ENCODE data around the gene C20orf204. TPM values are rescaled to one million over a fixed set of nuclear protein-coding genes. Genes with fewer than 3 reads are reported as not detected.
A peak's percentile ranks its signal among the peaks of the same experiment; 100 is the strongest.

C20orf204 gene
- total and polyA plus RNA-seq, 9 of the 15 experiments (the other 6 are each of a cell fraction or from before 2014, with no cell fraction given) = 0.11 to 1.1 (median 0.36) TPM; not detected in 2

DNA sequence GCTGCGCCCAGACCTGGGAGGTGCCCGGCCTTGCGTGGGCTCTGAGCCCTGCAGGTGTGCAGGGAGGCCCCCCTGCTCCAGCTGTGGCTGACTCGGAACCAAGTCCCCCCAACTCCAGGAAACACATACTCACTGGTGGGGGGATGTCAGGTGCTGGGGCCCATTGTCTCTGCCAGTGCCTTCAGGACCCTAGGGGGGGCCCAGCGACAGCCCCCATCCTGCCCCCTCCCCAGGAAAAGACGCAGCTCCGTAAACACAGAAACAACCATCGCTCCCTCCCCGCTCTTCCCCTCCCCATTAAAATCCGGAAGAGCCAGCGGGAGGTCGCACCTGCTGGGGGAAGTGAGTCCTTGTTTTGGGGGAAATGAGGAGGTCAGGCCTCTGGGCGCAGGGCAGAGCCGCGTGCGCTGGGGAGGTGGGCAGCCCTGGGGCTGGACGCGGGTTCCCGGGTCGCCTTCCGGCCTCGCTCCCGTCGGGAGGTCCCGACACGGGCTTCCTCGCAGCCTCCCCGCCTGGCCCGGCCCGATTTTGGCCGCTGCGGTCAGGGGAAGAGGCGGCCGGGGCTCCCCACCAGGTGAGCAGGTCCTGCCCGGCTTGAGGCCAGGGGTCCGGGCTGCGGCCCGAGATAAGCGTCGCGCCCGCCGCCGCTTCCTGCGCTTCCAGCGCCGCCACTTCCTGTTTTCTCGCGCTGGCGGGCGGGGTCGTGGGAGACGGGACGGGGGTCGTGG lies 6.2 kb downstream of the C20orf204 start (continued):
- TF ChIP-seq, protein P1, sequence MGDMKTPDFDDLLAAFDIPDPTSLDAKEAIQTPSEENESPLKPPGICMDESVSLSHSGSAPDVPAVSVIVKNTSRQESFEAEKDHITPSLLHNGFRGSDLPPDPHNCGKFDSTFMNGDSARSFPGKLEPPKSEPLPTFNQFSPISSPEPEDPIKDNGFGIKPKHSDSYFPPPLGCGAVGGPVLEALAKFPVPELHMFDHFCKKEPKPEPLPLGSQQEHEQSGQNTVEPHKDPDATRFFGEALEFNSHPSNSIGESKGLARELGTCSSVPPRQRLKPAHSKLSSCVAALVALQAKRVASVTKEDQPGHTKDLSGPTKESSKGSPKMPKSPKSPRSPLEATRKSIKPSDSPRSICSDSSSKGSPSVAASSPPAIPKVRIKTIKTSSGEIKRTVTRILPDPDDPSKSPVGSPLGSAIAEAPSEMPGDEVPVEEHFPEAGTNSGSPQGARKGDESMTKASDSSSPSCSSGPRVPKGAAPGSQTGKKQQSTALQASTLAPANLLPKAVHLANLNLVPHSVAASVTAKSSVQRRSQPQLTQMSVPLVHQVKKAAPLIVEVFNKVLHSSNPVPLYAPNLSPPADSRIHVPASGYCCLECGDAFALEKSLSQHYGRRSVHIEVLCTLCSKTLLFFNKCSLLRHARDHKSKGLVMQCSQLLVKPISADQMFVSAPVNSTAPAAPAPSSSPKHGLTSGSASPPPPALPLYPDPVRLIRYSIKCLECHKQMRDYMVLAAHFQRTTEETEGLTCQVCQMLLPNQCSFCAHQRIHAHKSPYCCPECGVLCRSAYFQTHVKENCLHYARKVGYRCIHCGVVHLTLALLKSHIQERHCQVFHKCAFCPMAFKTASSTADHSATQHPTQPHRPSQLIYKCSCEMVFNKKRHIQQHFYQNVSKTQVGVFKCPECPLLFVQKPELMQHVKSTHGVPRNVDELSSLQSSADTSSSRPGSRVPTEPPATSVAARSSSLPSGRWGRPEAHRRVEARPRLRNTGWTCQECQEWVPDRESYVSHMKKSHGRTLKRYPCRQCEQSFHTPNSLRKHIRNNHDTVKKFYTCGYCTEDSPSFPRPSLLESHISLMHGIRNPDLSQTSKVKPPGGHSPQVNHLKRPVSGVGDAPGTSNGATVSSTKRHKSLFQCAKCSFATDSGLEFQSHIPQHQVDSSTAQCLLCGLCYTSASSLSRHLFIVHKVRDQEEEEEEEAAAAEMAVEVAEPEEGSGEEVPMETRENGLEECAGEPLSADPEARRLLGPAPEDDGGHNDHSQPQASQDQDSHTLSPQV (IDR thresholded peaks at IDR 0.05) = peak; percentile 65
- TF ChIP-seq ZNF184 (CRISPR knock-in tag; IDR thresholded peaks at IDR 0.05) (no peak), HDAC1 (IDR thresholded peaks at IDR 0.05) (peak in 1 of 2 experiments; percentile 71; a peak in 2 of 4 replicates)

DNA sequence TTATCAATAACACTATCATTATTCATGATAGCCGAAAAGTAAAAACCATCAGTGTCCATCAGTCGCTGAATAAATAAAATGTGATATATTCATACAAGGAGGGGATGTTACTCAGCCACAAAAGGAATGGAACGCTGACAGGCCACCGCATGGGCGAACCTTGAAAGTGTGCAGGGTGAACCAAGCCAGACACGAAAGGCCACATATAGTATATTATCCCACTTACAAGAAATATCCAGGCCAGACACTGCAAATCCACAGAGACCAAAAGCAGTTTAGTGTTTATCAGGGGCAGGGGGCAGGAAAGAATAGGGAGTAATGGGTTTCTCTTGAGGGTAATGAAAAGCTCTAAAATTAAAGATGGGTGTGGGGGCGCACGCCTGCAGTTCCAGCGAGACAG lies 7.8 kb downstream of the C20orf204 start:
- no peaks in the 10 kb centered on the region for H3K27me3 ChIP-seq (ENCODE audit: control insufficient read depth in 2 of 2, insufficient read depth in 2 of 2, low read length in 2 of 2)
- in situ Hi-C loops (cut with MboI) = no loop called here
- ChIA-PET CTCF (ENCODE audit: low intra/inter-chr PET ratio) (no interaction called here), POLR2A (interaction anchor here (2.3 kb wide), 1 partner anchor 10 kb away, joined by 10 read pairs; no protein-coding TSS in a partner anchor)
- DNase-seq (ENCODE audit: extremely low read depth in 1 of 4, low spot score in 3 of 4) (no peak), FAIRE-seq (no peak), ATAC-seq (no peak)
- 81% methylated on average over 9 of the region's 9 CpGs for WGBS (ENCODE audit: insufficient coverage, low coverage, missing lambda C conversion rate)
- intact Hi-C loops (cut with micrococcal nuclease) = no loop called here
- H3K9me3 ChIP-seq (replicated peaks; ENCODE audit: control insufficient read depth, insufficient read depth, low read depth, low read length) = no peaks in the 10 kb centered on the region
- H3K4me2 ChIP-seq (ENCODE audit: insufficient read depth, low read length) = no peak overlapping the region
- peaks cover 4% of the 10 kb centered on the region for H3K9me1 ChIP-seq (ENCODE audit: control insufficient read depth, insufficient read depth, low read length)
- peaks cover 36 to 81% of the 10 kb centered on the region in 2 experiments for H3K4me1 ChIP-seq (replicated peaks in 1 of 2; ENCODE audit: control insufficient read depth in 2 of 2, insufficient read depth in 2 of 2, low read length in 2 of 2)
- BruUV-seq (replicated peaks) = no TSS peak
- H3K4me3 ChIP-seq = no peak overlapping the region
- H3K79me2 ChIP-seq (ENCODE audit: control insufficient read depth, insufficient read depth, low read length) = peaks cover 11% of the 10 kb centered on the region
- peaks cover 12% of the 10 kb centered on the region; the same call in 1 of the 3 replicates for H3K36me3 ChIP-seq (ENCODE audit: control insufficient read depth, insufficient read depth, low read length)
- no peak overlapping the region for H2AFZ ChIP-seq (ENCODE audit: low read depth, low read length)
- no peaks in the 10 kb centered on the region for H4K20me1 ChIP-seq (replicated peaks; ENCODE audit: control insufficient read depth, insufficient read depth, low read length)
- no peak overlapping the region for H3K9ac ChIP-seq (ENCODE audit: insufficient read depth in 1 of 2, low read depth in 2 of 2, low read length in 2 of 2)
- no peak overlapping the region; the same call in 2 of the 3 replicates for H3K27ac ChIP-seq (ENCODE audit: extremely low read depth, low read depth, low read length)
- TF ChIP-seq HDAC2 (IDR thresholded peaks at IDR 0.05) (no peak), SRSF3 (IDR thresholded peaks at IDR 0.05; ENCODE audit: insufficient read depth, low read length) (no peak), ZNF134 (CRISPR knock-in tag; conservative IDR thresholded peaks at IDR 0.05) (no peak), JUND (IDR thresholded peaks at IDR 0.05; ENCODE audit: borderline replicate concordance, low read depth, low read length) (no peak), JUND (tag; IDR thresholded peaks at IDR 0.05; ENCODE audit: borderline replicate concordance, low read depth, low read length) (no peak), ZNF551 (CRISPR knock-in tag; IDR thresholded peaks at IDR 0.05) (no peak), SREBF2 (CRISPR knock-in tag; IDR thresholded peaks at IDR 0.05) (no peak), CHD4 (IDR thresholded peaks at IDR 0.05; ENCODE audit: insufficient read depth, insufficient replicate concordance, low read depth, low read length, poor library complexity, severe bottlenecking) (no peak), ZSCAN32 (CRISPR knock-in tag; IDR thresholded peaks at IDR 0.05) (no peak), SETDB1 (IDR thresholded peaks at IDR 0.05; ENCODE audit: low read length) (no peak)
- TF ChIP-seq, protein P2, sequence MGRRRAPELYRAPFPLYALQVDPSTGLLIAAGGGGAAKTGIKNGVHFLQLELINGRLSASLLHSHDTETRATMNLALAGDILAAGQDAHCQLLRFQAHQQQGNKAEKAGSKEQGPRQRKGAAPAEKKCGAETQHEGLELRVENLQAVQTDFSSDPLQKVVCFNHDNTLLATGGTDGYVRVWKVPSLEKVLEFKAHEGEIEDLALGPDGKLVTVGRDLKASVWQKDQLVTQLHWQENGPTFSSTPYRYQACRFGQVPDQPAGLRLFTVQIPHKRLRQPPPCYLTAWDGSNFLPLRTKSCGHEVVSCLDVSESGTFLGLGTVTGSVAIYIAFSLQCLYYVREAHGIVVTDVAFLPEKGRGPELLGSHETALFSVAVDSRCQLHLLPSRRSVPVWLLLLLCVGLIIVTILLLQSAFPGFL (CRISPR knock-in tag; IDR thresholded peaks at IDR 0.05) = no peak
- TF ChIP-seq, protein P3, sequence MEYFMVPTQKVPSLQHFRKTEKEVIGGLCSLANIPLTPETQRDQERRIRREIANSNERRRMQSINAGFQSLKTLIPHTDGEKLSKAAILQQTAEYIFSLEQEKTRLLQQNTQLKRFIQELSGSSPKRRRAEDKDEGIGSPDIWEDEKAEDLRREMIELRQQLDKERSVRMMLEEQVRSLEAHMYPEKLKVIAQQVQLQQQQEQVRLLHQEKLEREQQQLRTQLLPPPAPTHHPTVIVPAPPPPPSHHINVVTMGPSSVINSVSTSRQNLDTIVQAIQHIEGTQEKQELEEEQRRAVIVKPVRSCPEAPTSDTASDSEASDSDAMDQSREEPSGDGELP (CRISPR knock-in tag; IDR thresholded peaks at IDR 0.05; ENCODE audit: borderline replicate concordance) = no peak
